GM19463 (cell line): Measurements from ENCODE around the gene PIGL.
"Not testable (repeated sequence)": the region's sequence is repeated elsewhere in the genome, so short reads cannot be mapped to it uniquely, and the experiment has no call there.

Experiments
- ATAC-seq: cut with Tn5 transposase; IDR thresholded peaks from one replicate; pipeline ENCODE4 v1.9.1; 2021; ENCODE audit warnings: mild to moderate bottlenecking, moderate library complexity; ENCODE audit not compliant: unreplicated experiment

PIGL gene

DNA sequence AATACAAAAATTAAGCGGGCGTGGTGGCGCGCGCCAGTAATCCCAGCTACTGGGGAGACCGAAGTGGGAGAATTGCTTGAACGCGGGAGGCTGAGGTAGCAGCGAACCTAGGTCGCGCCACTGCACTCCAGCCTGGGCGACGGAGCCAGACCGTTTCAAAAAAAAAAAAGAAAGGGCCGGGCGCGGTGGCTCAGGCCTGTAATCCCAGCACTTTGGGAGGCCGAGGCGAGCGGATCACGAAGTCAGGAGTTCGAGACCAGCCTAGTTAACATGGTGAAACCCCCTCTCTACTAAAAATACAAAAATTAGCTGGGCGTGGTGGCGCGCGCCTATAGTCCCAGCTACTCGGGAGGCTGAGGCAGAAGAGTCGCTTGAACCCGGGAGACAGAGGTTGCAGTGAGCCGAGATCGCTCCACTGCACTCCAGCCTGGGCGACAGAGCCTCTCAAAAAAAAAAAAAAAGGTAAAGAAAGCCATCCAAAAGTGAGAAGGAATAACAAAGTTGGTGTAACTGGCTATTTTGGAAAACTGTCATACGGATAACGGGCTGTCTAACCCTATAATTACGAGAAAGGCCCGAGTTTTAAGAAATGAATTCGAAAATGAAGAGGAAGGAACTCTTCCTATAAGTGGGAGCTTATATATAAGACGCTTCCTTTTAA is 539 bp upstream of the PIGL start:
- ATAC-seq = not testable (repeated sequence)

DNA sequence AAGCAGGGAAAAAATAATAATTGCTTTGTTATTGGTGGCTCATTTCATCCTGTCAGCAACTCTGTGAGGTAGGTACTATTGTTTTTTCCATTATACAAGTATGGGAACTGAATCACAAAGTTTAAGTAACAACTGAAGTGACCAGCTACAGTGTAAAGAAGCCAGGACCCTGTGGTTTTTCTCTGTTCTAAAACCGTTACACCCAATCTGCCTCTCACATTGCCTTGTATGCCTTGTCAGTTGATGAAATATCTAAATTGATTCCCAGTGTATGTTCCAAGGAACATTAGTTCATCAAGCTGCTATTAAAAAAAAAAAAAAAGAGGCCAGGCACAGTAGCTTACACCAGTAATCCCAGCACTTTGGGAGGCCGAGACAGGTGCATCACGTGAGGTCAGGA is 5.4 kb downstream of the PIGL start:
- no peak for ATAC-seq

DNA sequence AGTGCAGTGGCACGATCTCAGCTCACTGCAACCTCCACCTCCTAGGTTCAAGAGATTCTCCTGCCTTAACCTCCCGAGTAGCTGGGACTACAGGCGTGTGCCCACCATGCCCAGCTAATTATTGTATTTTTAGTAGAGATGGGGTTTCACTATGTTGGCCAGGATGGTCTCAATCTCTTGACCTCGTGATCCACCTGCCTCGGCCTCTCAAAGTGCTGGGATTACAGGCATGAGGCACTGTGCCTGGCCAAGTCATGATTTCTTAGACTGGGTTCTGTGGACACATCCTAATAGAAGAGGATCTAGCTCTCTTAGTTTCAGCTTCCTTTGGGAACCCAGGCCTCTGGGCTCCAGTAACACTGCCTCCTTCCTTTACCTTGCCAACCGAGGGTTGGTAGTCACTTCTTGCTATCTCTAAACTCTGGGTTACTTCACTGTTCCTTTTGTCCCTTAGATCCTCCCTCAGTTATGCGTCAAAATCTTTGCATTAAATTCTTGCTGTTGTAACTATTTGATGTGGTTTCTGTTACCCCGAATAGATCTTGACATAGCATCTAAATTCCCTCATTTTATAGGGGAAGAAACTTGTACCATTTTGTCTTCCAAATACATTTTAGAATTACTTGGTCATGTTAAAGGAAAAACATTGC is 13.0 kb downstream of the PIGL start:
- ATAC-seq = not testable (repeated sequence)

DNA sequence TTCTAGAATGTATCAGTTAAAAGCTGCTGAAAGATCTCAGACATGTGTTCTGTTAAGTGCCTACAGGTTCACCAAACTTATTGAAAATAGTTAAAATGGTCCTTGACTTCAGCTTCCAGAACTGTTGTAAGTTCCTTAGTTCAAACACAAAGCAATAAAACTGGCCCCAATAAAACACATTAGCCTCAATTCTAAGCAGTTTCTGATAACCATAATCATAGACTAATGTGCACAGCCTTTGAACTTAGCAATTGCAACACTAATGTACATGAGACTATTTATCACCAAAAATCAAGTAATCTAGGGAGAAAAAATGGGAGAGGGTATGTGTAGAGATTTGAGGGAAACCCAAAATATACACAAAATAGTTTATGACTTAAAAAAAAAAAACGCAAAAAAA is 15.4 kb downstream of the PIGL start:
- no peak for ATAC-seq

DNA sequence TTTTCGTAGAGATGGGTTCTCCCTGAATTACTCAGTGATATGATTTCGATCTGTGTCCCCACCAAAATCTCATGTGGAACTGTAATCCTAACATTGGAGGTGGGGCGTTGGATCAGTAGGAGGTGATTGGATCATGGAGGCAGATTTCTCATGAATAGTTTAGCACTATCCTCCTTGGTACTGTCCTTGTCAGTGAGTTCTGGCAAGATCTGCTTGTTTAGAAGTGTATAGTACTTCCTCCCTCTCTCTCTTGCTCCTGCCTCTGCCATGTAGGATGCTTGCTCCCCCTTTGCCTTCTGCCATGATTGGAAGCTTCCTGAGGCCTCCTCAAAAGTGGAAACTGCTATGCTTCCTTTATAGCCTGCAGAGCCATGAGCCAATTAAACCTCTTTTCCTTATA is 22.9 kb downstream of the PIGL start:
- no peak for ATAC-seq

DNA sequence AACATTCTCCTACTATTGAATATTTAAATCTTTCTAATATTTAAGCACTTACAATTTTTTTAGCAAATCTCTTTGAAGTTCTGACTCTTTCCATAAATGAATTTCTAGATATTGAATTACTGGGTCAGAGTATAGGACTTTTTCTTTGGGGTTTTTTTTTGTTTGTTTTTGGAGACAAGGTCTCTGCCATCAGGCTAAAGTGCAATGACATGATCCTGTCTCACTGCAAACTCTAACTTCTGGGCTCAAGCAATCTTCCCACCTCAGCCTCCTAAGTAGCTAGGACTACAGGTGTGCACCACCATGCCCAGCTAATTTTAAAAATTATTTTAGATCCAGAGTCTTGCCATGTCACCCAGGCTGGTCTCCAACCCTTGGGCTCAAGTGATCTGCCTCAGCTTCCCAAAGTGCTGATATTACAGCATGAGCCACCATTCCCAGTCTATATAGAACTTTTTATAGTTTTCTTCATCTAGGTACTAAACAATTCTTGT is 24.9 kb downstream of the PIGL start:
- ATAC-seq = no peak

DNA sequence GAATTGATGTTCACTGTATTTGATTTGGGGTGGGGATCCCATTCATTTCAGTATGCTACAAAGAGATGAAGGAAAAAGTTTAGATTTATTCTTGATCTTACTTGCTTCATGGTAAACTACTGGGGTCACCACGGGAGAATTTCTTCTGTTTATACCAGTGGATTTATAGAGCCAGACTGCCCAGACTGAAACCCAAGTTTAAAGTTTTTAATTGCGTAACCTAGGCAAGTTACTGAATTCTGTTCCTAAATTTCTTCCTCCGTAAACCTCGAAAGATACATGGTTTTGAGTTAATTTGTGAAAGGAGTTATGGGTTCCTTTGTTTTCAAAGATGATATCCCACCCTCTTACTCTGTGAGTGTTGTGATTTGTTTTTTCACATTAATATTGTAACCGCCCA is 26.4 kb downstream of the PIGL start:
- no peak for ATAC-seq

DNA sequence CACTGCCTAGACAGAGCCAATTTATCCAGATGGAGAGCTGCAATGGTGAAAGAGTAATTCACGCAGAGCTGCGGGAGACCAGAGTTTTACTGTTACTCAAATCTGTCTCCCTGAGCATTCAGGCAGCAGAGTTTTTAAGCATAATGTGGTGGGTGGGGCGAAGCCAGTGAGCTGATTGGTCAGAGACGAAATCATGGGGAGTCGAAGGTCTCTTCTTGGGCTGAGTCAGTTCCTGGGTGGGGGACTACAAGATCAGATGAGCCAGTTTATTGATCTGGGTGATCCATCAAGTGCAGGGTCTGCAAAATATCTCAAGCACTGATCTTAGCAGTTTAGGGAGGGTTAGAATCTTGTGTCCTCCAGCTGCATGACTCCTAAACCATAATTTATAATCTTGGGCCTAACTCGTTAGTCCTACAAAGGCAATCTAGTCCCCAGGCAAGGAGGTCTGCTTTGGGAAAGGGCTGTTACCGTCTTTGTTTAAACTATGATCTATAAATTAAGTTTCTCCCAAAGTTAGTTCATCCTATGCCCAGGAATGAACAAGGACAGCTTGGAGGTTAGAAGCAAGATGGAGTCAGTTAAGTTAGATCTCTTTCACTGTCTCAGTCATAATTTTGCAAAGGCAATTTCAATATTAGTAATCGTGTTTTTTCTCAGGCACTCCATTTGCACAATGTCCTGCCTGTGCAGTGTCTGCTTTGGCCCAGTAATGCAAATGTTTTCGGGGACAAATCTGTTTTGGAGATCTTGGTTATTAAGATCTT is 27.0 kb downstream of the PIGL start:
- ATAC-seq = no peak

DNA sequence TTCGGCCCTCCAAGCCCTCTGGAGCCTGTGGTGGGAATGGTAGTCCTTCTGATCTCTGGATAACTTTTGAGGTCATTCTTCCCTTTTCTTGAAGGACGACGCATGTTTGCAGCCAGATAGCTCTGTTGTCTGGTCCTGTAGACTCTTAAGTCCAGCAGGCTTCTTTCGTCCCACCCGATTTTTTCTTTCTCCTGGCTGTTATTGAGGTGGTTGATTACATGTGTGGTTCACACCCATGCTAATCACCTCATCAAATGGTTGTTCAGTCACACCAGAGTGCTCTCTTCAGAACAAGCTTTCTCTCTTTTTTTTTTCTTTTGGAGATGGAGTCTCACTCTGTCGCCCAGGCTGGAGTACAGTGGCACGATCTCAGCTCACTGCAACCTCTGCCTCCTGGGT is 30.6 kb downstream of the PIGL start:
- no peak for ATAC-seq

DNA sequence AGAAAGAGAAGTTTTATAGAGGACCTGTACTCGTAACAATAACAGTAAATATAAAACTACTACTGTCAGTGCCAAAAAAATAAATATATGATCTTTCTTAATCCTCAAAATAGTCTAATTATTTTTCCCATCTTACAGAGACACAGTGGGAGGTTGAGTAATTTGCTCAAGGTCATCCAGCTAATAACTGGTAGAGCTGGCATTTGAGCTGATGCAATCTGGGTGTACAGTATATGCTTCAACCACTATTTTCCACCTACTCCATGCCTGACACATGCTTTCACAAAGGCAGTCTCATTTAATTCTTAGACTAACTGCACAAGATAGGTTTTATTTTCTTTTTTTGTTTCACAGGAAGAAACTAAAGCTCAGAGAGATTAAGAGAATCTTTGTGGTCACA is 33.6 kb downstream of the PIGL start:
- no peak for ATAC-seq

DNA sequence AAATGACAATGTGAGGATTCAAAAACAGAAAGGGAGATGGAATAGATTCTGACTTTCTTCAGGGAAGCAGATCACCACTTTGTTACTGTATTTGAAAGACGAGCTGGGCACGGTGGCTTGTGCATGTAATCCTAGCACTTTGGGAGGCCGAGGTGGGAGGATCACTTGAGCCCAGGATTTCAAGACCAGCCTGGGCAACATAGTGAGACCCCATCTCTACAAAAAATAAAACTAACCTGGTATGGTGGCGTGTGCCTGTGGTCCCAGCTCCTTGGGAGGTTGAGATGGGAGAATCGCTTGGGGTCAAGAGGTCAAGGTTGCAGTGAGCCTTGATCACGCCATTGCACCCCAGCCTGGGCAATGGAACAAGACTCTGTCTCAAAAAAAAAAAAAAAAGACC is 34.0 kb downstream of the PIGL start:
- ATAC-seq = no peak

DNA sequence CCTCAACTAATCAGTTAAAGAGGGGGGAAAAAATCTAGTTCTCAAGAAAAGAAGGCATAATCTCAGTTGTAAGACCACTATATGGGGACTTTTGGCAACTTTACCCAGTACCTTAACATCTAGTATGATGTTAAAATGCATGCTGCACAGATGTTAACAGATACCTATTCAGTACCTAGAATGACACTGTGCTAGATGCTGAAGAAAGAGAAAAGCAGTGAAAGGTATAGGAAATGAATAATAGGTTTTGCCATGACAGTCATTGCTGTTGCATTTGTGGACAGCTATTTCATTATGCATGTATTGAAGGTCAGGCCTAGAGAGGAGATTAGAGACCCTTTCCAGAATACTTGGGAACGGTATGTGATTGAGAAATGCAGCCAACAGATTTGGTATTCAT is 34.5 kb downstream of the PIGL start:
- ATAC-seq = no peak

DNA sequence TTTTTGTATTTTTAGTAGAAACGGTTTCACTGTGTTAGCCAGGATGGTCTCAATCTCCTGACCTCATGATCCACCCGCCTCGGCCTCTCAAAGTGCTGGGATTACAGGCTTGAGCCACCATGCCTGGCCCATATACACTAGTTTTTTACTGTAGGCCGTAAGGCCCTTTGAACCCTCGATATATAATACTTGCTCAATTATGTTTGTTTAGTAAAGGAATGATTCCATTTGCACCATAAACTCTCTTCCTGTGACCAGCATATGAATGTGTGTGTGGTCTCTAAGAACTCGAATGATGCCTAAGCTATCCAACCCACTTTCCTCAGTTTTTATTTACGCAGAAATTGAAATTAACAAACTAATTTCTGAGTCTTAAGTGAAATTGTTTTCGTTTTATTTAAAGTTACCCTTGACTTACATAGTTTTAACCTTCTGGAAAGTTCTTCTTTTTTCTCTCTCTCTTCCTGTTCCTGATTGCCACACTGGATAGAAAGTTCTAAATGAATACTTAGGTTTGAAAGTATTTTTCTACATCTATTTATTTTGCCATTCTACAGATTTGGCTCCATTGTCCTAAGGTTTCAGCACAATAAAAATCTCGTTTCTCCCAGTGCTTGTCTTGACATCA is 37.9 kb downstream of the PIGL start:
- ATAC-seq = no peak

DNA sequence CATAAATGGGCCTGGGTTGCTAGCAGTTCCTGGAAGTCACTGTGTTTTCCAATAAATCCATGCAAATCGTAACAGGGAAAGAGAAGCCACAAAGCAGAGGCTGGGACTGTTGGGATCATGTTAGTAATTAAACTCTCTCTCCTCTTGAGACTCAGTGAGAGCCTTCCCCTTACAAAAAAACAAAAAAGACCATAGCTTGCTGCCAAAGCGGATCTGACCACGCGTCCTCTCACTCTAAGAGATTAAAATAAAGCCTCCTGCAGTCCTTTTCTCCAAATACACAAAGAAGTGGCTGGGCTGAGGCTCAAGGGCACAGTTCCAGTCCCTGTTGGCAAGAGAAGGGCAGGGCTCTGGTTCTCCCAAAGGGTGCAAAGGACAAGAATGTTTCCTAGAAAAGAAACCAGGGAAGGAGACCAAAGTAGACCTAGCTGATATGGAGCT is 38.5 kb downstream of the PIGL start:
- no peak for ATAC-seq

DNA sequence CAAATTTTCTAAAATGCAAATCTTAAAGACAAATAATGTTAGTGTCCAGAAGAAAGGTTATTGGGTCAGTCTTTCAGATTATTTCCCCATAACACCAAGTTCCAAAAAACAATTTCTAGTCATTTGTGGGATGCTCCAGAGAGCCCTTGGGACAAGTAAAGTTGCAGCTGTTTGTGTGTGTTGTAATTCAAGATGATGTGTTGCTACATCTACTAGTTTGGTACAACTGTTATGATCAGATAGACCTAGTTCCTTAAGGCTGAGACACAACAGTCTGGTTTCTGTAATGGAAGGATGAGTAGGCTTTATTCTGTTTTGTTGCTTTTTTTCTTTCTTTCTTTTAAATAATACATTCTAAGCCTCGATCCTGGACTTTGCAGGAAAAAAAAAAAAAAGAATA is 41.9 kb downstream of the PIGL start:
- no peak for ATAC-seq

DNA sequence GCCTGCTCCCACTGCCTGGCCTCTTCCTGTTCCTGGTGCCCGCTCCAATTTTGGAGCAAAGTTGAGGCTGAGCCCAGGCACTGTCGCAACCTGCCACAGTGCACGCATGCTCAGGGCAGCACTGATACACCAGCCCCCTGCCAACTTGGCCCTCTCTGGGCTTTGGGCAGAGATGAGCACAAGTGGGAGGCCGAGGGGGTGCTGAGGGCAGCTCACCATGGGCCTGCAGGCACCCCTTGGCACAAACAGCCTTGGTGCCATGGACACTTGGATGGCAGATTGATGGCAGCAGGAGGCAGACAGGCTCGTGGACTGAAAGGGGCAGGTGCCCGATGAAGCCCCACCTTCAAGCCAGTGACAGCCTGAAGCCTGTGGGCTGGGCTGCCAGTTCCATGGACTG is 42.9 kb downstream of the PIGL start:
- no peak for ATAC-seq

DNA sequence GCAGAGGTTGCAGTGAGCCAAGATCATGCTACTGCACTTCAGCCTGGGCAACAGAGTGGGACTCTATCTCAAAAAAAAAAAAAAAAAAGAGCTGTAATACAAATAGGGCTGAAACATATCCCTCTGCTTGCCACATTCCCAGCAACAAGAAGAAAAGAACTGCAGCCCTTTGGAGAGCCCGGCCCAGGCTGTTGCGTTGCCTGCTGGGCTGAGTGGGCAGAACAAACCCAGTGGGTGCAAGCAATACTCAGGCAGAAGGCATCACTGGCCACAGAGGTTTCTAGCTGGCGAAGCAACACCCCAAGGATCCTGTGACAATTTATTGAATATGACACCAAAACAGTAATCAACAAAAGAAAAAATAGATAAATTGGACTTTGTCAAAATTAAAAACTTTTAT is 44.0 kb downstream of the PIGL start:
- no peak for ATAC-seq

DNA sequence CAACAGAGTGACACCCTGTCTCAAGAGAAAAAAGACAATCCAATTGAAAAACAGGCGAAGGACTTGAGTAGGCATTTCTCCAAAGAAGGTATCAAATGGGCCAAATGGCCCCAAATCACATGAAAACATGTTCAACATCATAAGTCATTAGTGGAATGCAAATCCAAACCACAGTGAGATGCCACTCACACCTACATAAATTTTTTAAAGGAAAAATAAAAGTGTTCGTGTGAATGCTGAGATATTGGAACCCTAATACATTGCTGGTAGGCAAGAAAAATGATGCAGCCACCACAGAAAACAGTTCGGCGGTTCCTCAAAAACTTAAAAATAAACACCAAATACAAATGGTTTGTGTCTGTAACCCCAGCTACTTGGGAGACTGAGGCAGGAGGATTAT is 45.2 kb downstream of the PIGL start:
- no peak for ATAC-seq

DNA sequence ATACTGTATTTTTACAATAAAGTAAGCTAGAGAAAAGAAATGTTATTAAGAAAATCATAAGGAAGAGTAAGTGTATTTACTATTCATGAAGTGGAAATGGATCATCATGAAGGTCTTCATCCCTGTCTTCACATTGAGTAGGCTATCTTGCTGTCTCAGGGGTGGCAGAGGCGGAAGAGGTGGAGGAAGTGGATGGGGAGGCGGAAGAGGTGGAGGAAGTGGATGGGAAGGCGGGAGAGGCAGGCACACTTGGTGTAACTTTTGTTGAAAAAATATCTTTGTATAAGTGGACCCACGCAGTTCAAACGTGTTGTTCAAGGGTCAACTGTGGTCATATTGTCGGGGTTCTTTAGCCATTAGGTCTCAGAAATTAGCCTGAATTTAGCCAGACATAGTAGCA is 50.2 kb downstream of the PIGL start:
- ATAC-seq = no peak

DNA sequence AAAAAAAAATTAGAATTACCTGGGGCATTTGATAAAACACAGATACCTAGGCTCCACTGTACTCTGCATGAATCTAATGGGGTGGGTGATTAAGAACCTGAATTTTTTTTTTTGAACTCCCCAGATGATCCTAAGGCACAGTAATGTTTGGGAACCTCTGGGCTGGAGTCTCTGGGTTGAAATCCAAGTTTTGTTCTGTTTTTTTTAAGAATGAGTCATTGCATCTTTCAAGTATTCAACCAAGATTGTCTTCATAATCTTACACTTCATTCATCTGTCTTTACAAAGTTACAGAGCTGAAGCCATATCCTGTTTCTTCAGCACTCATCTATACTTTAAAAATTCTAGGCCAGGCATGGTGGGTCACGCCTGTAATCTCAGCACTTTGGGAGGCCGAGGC is 52.6 kb downstream of the PIGL start:
- no peak for ATAC-seq

DNA sequence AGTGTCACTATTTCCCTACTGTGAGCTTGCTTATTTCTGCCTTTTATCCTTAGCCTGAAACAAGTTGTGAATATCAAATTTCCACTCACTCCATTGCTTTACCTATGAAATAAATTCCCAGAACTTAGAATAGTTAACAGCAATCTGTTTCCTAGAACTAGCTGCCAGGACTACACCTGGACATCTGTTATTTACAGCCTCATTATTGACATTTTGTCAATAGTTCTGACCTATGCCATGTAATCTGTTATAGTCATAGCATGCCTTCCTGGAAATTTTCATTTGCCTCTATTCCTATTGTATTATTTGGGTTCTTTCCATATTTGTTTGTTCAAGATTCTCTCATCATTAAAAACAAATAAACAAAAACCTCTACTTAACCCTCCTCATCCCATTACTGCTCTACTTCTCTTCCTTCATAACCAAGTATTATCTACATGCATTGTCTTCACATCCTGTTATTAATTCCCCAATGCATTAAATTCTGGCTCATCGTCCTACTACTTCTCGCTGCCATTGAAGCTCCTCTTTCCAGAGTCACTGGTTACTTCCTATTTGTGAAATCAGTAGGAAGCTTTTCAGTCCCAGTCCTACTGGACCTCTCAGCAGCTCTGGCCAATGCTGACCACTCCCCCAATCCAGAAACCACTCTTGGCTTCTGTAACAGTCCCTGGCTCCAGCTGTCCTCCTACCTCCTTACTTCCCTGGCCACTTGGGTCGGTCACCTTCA is 55.3 kb downstream of the PIGL start:
- ATAC-seq = no peak
